ENCODE measurements around the gene PRRG3. TPM values are rescaled to one million over a fixed set of nuclear protein-coding genes. Genes with fewer than 3 reads are reported as not detected.

PRRG3 gene
- total and polyA plus RNA-seq, 9 of the 15 experiments (the other 6 are each of a cell fraction or from before 2014, with no cell fraction given) = not detected

- DNase-seq (ENCODE audit: extremely low read depth in 1 of 4, low spot score in 3 of 4) = no peak
- POLR2A ChIA-PET = no interaction called here
- H3K9ac ChIP-seq (ENCODE audit: insufficient read depth in 1 of 2, low read depth in 2 of 2, low read length in 2 of 2) = no peak overlapping the region
- CTCF ChIA-PET (ENCODE audit: low intra/inter-chr PET ratio) = no interaction called here
- H3K4me2 ChIP-seq (ENCODE audit: insufficient read depth, low read length) = no peak overlapping the region
- no peak for ATAC-seq
- H3K27me3 ChIP-seq (ENCODE audit: control insufficient read depth in 2 of 2, insufficient read depth in 2 of 2, low read length in 2 of 2) = peaks cover 0 to 13% of the 10 kb centered on the region in 2 experiments; a peak in 4 of 5 replicates
- H2AFZ ChIP-seq (ENCODE audit: low read depth, low read length) = no peak overlapping the region
- in situ Hi-C loops (cut with MboI) (no loop called here), intact Hi-C loops (cut with micrococcal nuclease) (no loop called here)
- no peaks in the 10 kb centered on the region for H3K79me2 ChIP-seq (ENCODE audit: control insufficient read depth, insufficient read depth, low read length)
- H3K4me1 ChIP-seq (replicated peaks in 1 of 2; ENCODE audit: control insufficient read depth in 2 of 2, insufficient read depth in 2 of 2, low read length in 2 of 2) = no peaks in the 10 kb centered on the region
- H3K36me3 ChIP-seq (ENCODE audit: control insufficient read depth, insufficient read depth, low read length) = no peaks in the 10 kb centered on the region
- 0% methylated on average over 5 of the region's 7 CpGs for WGBS (ENCODE audit: insufficient coverage, low coverage, missing lambda C conversion rate)
- TF ChIP-seq RB1 (IDR thresholded peaks at IDR 0.05; ENCODE audit: low read depth) = no peak
- no peak for TF ChIP-seq MBD1 (CRISPR knock-in tag; IDR thresholded peaks at IDR 0.05)
- no peak for TF ChIP-seq RBBP5 (IDR thresholded peaks at IDR 0.05; ENCODE audit: borderline replicate concordance, insufficient read depth, low read length, poor library complexity, severe bottlenecking)
- no peak for TF ChIP-seq NONO (IDR thresholded peaks at IDR 0.05; ENCODE audit: low read depth in 2 of 2, low read length in 1 of 2)
- TF ChIP-seq ZNF174 (CRISPR knock-in tag; IDR thresholded peaks at IDR 0.05) = no peak
- no peak for TF ChIP-seq ELK3 (CRISPR knock-in tag; IDR thresholded peaks at IDR 0.05)
- TF ChIP-seq CBX3 (IDR thresholded peaks at IDR 0.05; ENCODE audit: borderline replicate concordance in 1 of 2, low read length in 2 of 2) = no peak
- BruUV-seq (replicated peaks) = no TSS peak
- H3K27ac ChIP-seq (ENCODE audit: extremely low read depth, low read depth, low read length) = no peak overlapping the region
- no peaks in the 10 kb centered on the region for H3K9me3 ChIP-seq (replicated peaks; ENCODE audit: control insufficient read depth, insufficient read depth, low read depth, low read length)
- no peaks in the 10 kb centered on the region for H4K20me1 ChIP-seq (replicated peaks; ENCODE audit: control insufficient read depth, insufficient read depth, low read length)
- H3K4me3 ChIP-seq = no peak overlapping the region
- no peak for FAIRE-seq
- H3K9me1 ChIP-seq (ENCODE audit: control insufficient read depth, insufficient read depth, low read length) = no peaks in the 10 kb centered on the region
These were observed 13.6 kb downstream of the PRRG3 start for GRCh38 chrX:151708821-151709220.

All from K562 (cell line).